ENCODE results near the gene LHPP.

The LHPP gene

DNA sequence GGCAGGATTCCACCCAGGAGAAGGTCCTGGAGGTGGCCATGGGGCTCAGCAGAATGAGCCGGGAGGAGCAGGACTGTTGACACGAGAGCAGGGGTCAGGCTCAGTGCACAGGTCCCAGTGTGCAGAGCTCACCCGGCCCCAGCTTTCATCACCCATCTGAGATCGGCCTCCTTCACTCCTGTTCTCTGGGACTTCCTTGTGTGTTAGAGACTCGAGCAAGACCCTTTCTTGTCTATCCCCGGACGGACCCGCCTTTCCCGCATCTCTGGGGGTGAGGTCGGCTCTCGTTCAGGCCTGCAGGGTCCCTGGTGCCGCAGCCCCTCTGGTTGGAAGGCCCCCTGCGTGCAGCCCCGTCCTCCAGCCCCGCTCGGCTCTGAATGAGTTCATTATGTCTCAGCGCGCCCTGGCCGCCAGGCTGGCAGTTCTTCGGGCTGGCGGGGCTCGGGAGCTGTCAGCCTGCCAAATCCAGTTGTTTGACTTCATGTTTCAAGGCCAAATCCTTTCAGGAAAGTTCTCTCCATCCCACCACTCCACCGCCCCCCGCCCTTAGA, 127.9 kb downstream of the LHPP start:
- Histone ChIP-seq H3K4me1 (ENCODE audit: control insufficient read depth in 1 of 2, insufficient read depth in 1 of 2, low read depth in 1 of 2, low read length in 1 of 2) (no peaks in the 10 kb centered on the region), H3K4me3 (ENCODE audit: low read depth in 1 of 2, low read length in 1 of 2) (no peak overlapping the region), H3K36me3 (no peaks in the 10 kb centered on the region), H3K9me3 (no peaks in the 10 kb centered on the region), H3K27me3 (peaks cover 18% of the 10 kb centered on the region), H3K27ac (no peak overlapping the region)
- TF ChIP-seq, protein P1, sequence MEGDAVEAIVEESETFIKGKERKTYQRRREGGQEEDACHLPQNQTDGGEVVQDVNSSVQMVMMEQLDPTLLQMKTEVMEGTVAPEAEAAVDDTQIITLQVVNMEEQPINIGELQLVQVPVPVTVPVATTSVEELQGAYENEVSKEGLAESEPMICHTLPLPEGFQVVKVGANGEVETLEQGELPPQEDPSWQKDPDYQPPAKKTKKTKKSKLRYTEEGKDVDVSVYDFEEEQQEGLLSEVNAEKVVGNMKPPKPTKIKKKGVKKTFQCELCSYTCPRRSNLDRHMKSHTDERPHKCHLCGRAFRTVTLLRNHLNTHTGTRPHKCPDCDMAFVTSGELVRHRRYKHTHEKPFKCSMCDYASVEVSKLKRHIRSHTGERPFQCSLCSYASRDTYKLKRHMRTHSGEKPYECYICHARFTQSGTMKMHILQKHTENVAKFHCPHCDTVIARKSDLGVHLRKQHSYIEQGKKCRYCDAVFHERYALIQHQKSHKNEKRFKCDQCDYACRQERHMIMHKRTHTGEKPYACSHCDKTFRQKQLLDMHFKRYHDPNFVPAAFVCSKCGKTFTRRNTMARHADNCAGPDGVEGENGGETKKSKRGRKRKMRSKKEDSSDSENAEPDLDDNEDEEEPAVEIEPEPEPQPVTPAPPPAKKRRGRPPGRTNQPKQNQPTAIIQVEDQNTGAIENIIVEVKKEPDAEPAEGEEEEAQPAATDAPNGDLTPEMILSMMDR (IDR thresholded peaks at IDR 0.05) = no peak

DNA sequence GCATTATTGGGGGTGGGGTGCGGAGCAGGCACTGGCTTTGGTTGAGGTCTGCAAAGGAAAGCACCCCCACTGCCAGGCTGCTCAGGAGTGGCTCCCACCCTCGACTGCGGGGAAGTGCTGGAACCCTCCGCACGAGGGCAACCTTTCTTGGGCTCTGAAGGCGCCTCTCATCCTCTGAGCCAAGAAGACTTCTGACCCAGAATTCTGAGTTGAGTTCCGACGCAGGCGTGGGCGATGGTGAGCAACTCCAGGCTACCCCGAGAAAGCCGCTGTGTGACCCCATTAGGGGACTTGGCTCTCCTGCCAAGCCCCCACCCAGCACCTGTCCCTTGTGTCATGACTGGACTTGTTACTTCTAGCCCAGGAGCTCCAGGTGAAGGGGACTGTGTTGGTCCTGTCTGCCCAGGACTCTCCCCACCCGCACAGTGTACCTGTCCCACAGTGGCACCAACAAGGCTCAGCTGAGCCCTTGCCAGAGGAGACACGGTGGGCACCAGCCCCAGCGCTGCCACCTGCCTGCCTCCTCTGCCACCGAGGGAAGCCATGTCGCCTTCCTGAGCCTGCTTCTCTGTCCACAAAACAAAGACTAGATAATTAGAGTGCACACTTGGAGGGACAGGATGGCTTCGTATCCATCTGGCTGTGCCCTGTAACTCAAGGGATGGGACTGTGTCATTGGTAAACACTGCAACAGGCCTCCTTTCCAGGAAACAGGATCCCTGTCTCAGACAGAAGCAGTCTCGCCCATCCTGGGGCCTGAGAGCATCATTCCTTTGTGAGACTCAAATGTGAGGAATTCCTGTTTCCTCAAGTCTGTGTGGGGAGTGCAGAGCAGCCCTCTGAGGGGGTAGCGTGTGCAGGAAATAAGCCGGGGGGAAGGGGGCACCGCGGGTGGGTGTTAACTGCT, 128.8 kb downstream of the LHPP start:
- H3K4me1 ChIP-seq (ENCODE audit: control insufficient read depth in 1 of 2, insufficient read depth in 1 of 2, low read depth in 1 of 2, low read length in 1 of 2) = no peaks in the 10 kb centered on the region
- H3K27ac ChIP-seq = no peak overlapping the region
- peaks cover 18% of the 10 kb centered on the region for H3K27me3 ChIP-seq
- H3K9me3 ChIP-seq = no peaks in the 10 kb centered on the region
- no peak overlapping the region for H3K4me3 ChIP-seq (ENCODE audit: low read depth in 1 of 2, low read length in 1 of 2)
- TF ChIP-seq, protein P1 (IDR thresholded peaks at IDR 0.05) = no peak
- H3K36me3 ChIP-seq = no peaks in the 10 kb centered on the region

DNA sequence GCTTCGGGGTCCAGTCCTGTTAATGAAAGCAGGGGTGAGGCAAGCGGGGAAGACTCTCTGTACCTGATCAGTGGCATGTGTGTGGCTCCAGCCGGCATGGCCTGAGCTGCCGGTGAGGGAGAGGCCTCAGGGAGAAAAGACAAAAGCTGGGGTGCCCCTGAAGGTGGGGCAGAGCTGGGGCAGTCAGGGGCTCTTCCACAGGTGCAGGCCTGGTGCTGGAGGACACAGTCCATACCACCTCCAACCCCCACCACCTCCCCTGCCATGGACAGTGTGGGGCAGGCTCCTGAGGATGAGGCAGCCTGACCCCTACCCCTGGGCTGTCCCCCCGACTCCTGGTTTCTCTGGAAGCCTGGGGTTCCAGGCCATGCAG, 129.5 kb downstream of the LHPP start:
- Histone ChIP-seq H3K4me3 (ENCODE audit: low read depth in 1 of 2, low read length in 1 of 2) (no peak overlapping the region), H3K4me1 (ENCODE audit: control insufficient read depth in 1 of 2, insufficient read depth in 1 of 2, low read depth in 1 of 2, low read length in 1 of 2) (no peaks in the 10 kb centered on the region), H3K27ac (no peak overlapping the region), H3K36me3 (no peaks in the 10 kb centered on the region), H3K9me3 (no peaks in the 10 kb centered on the region), H3K27me3 (peaks cover 18% of the 10 kb centered on the region)
- TF ChIP-seq, protein P1 (IDR thresholded peaks at IDR 0.05) = no peak

DNA sequence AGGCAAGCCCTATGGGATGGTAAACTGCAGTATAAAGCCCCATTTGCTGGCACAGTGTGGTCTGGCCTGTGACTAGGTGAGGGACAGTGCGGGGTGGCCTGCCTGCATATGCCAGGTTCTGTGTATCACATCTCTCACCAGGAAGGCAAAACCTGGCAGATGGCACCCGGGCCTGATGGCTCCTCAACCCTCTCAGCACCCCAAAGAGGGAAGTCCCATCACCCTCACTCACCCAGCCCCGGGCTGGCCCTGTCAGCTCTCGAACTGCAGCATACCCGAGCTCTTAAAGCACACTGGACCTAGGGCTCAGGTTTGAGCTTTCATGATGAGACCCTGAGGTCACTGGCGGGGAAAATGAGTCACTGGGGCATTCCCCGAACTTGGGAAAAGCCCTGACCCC, 130.5 kb downstream of the LHPP start:
- H3K4me1 ChIP-seq (ENCODE audit: control insufficient read depth in 1 of 2, insufficient read depth in 1 of 2, low read depth in 1 of 2, low read length in 1 of 2) = no peaks in the 10 kb centered on the region
- no peaks in the 10 kb centered on the region for H3K36me3 ChIP-seq

DNA sequence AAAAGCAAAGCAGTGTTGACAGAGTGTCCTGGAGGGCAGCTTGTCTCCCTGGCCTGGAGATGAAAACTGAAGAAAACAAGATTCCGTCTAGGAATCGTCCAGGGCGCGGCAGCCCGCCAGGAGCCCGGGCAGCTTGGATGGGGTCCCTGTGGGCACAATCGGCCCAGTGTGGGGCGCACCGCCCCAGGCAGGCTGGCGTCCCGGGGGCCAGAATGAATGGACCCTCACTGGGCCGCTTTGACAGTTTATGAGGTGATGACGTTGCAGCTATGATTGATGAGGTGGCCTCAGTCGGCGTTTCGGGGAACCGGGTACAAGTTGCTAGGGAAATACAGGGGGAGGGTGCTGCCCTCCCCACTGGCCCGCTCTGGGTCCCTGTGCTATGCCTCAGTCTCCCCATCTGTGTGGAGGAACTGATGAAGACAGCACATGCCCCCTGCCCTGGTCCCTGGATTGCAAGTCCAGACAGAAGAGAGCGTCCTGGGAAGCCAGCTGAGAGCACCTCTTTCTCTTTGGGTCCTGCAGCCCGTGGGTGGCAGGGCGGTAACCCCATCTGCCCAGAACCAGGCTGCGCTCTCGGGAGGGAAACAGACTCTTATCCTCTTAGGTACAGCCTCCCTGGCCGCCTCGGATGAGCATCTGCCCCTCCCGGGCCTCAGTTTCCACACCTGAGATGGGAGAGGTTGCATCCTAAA, 131.3 kb downstream of the LHPP start:
- Histone ChIP-seq H3K4me1 (ENCODE audit: control insufficient read depth in 1 of 2, insufficient read depth in 1 of 2, low read depth in 1 of 2, low read length in 1 of 2) (no peaks in the 10 kb centered on the region), H3K27me3 (peaks cover 18% of the 10 kb centered on the region)

More for the DNA sequence above, 130.5 kb downstream of the LHPP start:
- Histone ChIP-seq H3K27me3 (peaks cover 18% of the 10 kb centered on the region), H3K9me3 (no peaks in the 10 kb centered on the region), H3K4me3 (ENCODE audit: low read depth in 1 of 2, low read length in 1 of 2) (no peak overlapping the region), H3K27ac (no peak overlapping the region)
- TF ChIP-seq, protein P1 (IDR thresholded peaks at IDR 0.05) = no peak

More for the DNA sequence above, 131.3 kb downstream of the LHPP start:
- H3K4me3 ChIP-seq (ENCODE audit: low read depth in 1 of 2, low read length in 1 of 2) = no peak overlapping the region
- H3K9me3 ChIP-seq = no peaks in the 10 kb centered on the region
- no peaks in the 10 kb centered on the region for H3K36me3 ChIP-seq
- no peak overlapping the region for H3K27ac ChIP-seq
- TF ChIP-seq, protein P1 (IDR thresholded peaks at IDR 0.05) = no peak
